Activated naive CD4-positive, alpha-beta T cell treated with Interleukin-2 at 50 U/mL for 16 hours (primary cell): ENCODE data around the gene PTPRN2.

Experiments
- DNase-seq: peaks from one replicate; pipeline ENCODE4 v3.0.0-alpha.2; 2020

Gene PTPRN2

DNA sequence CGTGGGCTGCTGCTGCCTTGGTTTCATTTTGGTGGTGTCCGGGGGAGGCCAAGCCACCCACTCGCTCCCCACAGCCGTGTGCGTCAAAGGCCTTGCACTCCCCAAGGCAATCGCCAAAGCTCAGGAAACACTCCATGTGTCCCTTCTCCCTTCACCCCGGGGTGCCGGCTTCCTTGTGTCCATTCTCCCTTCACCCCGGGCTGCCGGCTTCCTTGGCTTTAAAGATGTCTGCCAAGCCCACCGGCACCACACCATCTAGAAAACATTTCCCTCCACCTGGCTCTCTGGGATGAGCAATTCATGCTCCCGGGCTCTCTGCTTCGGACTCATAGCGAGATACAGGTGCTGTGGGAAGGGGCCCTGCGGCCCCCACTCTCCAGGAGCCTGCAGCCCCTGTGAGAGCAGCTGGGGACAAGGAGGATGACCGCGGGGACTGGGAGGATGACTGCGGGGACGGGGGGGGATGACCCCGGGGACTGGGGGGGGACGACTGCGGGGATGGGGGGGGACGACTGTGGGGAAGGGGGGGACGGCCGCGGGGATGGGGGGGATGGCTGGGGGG, 928.7 kb downstream of the PTPRN2 start:
- DNase-seq: no peak

DNA sequence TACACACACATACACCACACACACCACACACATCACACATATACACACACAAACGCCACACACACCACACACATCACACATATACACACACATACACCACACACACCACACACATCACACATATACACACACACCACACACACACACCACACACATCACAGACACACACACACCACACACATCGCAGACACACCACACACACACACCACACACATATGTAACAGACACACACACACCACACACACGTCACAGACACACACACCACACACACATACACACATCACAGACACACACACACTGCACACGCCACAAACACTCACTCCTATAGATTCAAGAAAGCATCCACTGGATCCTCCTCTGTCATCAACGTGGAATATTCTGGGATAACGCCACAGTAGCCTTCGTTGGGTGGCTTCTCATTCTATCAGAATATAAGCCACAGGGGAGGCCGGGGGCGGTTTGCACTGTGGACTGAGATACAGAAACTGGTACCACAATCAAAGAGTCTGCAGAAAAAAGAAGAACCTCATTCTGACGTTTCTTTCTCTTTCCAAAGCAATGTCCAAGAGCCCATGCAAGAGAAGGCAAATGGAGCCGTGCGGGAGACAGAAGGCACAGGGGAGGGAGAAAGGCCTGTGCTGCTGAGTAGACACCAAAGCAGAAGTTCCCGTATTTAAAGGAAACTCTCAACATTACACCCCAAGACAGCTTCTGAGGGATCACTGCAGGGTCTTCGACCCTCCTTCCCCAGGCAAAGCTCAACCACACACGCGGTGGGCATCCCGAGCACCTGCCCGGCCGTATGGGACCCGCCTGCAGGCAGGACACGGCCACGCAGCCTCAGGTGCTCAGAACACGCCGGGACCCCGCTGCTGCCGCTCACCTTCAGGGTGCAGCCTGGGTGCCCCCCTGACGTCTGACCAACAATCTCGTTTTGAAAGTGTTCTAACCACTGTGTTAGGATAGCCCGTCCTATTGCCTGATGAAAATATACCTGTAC, 929.6 kb downstream of the PTPRN2 start:
- DNase-seq: no peak

DNA sequence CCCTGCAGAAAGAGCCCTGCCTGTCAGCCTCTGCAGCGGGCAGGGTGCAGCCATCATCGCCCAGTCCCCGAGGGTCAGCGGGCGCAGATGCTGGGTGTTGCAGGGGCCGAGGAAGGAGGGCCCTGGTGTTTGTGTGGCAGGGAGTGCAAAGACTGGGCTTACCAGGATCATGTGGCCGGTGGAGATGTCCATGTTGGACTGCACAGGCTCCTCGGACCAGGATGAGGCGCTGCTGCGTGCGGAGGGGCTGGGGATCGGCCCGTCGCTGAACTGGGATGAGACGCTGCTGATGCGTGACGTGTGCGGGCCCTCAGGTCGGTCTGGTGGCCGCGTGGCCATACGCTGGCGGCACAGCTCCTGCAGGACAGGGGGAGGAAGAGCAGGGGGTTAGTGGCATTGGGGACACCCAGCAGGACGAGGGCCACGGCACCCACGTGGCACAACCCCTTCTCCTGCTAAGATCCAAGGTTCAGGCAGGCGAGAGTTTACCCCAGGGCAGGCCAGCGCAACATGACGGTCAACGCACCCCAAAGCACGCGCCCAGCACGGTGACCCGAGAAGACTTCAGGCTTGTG, 931.3 kb downstream of the PTPRN2 start:
- no peak for DNase-seq

DNA sequence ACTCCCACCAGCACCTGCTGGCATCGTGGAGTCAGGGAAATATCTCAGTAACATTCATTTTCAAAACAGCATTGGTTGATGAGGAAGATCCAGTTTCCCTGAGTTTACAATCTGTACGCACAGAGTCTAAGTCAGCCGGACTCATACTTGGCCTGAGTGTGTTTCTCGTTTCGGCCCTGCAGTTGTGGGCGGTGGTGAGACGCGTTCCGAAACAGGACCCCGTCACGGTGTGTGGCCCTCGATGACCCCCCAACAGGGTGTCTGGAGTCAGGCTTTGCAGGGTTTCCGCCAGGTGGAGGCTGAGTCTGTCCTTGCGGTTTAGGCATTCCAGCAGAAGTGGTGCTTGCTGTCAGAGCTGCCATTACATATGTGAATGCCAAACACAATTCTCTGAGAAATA, 933.3 kb downstream of the PTPRN2 start:
- no peak for DNase-seq

DNA sequence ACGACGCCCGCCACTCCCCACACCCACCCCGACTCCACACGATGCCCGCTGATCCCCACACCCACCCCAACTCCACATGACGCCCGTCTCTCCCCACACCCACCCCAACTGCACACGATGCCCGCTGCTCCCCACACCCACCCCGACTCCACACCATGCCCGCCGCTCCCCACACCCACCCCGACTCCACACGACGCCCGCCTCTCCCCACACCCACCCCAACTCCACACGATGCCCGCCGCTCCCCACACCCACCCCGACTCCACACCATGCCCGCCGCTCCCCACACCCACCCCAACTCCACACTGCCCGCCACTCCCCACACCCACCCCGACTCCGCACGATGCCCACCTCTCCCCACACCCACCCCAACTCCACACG, 933.8 kb downstream of the PTPRN2 start:
- DNase-seq: no peak

DNA sequence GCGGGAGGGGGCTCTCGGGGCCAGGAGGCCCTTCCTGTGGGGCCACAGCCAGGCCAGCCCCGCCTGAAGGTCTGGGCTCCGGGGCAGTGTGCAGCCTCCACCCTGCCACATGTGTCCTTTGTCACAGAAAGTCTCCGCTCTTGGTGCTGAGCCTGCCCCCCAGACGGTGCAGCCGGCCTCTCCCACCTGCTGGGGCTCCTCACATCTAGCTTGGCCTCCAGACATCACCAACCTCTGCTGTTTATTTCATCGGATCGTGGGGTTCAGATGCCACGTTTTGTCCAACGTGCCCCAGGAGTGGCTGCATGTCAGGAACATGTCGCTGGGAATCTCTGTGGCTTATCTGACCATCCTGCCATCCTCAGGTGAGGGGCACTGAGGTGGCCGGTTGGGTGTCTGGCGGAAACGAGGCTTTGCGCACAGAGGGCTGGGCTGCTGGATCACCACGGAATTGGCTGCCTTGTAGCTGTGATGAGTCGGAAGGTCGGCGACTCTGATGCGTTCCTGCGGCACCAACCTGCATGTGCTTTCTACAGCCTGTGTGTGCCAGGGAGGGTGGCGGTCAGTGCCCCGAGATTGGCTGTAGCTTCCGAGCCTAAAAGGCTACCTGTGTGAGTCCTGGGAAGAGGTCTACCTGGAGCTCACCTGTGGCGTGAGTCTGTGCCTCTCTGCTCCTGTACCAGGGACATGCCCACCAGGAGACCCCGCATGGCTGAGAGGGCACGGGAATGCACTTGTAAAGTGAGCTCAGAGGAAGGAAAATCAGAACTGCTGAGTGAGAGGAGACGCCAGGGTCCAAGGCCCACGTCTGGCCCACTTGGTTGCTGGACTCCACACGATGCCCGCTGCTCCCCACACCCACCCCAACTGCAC, 934.4 kb downstream of the PTPRN2 start:
- DNase-seq: no peak

DNA sequence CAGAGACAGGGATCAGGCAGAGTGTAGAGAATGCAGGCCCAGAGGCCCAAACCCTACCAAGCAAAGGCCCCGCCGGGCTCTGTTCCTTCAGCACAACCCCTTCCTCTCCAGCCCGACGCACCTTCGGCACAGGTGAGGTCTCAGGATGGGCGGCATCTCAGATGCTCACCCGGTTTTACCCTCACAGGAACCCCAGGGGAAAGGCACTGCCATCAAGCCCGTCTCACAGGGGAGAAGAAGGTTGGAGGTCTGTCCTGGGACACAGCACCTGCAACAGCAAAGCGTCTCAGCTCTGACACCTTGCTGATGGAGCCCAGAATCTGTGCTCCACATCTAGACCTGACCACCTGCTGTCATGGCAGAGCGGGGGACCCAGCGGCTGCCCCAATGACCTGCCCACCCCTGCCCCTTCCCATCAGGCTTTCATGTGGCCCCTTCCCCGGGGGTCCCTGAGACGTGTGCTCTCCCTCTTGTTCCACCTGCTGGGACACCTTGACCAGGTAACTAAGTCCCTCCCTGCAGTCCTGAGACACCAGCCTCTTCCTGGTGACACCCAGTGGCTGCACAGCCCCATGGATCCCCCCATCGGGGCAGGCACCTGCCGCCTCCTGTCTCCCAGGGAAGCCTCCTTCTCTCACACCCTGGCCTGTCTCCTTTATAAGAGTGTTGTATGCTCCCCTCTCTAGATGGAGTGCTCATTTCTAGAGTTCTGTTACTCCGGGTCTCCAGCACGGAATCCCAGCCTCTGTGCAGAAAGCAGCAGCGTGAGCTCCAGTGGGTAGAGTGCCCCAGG, 935.3 kb downstream of the PTPRN2 start:
- DNase-seq: no peak

DNA sequence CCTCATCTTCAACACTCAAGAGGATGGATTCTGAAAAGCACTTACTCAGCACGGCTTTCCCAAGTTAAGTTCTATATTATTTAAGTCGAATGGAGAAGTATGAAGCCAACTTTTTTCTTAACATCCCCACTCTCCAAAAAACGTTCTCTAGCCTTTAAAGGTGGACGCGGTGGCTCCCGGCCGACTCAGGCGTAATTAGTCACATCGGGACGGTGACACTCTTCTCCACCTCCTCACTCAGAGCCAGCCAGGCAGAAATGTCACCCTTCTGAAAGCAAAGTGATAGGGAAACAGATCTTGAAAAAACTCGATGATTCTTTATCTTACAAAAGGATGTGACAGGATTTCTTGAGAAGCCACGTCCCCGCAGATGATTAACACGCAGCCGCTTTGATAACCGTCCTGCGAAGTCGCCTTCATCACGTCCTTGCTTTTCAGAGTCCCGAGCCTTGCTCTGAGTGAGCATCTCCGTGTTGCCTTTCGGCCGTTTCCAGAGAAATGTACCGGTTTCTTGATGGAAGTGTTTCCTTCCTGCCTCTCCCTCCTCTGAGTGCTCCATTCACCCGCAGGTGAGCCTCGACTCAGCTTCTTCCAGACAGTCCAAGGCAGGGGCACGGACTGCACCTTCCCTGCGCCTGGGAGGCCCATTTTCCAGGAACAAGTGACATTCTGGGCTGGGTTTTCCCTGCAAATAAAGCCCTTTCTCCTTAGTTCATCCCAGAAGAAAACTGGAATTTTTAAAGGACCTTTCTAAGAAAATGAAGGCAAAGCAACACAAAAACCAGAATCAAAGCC, 936.1 kb downstream of the PTPRN2 start:
- DNase-seq: no peak

DNA sequence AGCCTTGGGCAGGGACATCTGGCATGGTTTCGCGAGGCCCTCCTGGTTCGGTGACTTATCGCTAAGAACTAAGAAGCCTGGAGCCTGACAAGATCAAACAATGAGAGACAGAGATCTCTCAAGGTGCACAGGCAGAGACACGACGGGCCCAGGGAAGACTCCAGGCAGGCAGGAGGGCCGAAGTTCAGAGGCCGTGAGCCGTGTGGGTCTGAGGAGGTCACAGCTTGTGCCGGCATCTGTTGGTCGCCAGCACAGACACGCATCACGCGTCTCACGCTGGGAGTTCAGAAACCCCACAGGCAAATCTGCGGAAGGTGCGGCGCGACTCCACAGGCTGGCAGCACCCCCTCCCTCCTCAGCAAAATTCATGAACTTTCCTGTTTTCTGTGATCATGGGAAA, 936.8 kb downstream of the PTPRN2 start:
- no peak for DNase-seq

DNA sequence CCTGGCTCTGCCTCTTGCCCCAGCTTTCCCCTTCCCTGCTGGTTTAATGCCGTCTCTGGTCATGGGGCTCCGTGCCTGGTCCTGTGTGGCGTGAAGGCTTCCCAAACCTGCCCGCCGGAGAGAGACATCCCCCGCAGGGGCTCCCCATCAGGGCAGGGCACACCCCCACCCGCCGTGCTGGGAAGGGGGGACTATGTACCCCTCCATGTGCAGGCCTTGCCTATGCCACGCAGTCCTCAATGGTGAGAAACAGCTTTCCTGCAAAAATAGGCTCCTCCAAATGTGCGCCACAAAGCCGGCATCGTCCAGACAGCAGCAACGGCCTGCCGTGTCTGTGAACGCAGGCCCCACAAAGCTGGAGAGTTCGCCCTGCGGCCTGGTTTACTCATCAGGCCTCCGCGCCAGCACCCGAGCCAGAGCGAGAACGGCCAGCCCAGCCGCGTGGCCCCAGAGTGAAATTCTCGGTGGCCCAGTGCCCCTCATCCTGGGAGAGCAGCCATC, 937.4 kb downstream of the PTPRN2 start:
- DNase-seq: no peak

DNA sequence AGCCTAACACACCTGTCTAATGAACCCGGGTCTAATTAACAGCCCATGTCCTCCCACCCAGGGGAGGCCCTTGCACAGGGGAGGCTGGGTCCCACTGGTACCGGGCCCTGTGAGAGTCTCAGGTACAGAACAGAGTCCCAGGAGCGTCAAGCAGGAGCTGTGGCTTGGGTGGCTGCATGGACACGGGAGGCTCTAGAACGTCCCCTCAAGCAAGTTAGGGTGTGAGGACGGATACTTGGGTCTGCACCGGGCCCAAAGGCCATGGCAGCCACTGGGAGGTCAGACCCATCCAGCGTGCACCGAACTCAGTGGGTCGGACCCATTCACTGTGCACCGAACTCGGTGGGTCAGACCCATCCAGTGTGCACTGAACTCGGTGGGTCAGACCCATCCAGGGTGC, 941.1 kb downstream of the PTPRN2 start:
- DNase-seq: no peak

DNA sequence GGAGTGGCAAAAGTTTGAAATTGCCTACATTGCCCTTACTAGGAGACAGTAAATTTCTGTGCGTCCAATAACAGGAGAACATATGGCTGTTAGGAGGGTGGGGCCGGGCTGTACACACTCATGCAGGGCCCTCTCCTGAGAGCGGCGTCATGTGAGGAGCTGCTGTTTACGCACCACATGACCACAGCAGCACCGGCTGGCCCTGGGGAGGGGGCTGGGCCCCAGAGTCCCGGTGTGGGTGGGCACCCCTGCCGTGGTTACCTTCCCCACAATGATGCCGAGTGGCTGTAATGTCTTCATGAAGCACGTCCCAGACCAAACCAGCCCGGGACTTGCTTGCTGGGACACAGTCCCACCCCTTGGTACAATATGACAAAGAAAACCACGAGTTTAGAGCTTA, 942.1 kb downstream of the PTPRN2 start:
- no peak for DNase-seq

DNA sequence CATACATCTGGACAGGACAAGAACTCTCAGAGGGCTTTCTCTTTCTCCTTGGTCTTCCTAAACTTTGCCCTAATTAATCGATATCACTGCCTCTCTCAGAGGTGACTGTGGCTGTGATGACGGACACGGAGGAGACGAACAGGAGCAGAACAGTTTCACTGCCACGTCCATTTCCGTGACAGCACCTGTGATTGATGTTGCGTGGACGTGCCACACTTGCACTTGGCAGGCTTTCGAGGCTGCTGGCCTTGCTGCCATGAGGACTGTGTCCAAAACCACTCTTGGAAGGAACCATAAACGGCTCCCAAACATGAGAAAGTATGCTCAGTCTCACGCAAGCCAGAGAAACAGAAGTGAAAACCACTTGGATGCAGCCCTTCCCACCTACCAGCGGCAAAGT, 942.7 kb downstream of the PTPRN2 start:
- DNase-seq: no peak

DNA sequence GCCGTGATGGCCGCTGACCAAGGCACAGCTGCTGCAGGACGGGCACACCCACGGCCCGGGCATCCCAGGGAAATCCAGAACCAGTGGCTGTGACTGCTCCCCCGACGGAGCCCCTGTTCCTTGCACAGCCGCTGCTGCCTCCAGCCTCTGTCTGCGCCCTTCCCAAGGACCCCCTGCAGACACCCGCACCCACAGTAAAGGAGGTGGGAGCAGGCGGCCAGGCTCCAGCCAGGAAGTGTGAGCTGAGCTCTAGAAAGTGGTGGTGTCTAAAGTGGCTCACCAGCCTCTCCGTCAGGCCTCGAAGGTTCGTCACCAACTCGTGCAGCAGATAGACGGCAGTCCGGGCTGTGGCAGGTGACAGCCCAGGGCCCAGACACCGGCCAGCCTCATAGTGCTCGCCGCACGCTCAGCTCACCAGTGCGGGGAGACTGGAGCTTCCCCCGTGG, 944.1 kb downstream of the PTPRN2 start:
- DNase-seq: no peak

DNA sequence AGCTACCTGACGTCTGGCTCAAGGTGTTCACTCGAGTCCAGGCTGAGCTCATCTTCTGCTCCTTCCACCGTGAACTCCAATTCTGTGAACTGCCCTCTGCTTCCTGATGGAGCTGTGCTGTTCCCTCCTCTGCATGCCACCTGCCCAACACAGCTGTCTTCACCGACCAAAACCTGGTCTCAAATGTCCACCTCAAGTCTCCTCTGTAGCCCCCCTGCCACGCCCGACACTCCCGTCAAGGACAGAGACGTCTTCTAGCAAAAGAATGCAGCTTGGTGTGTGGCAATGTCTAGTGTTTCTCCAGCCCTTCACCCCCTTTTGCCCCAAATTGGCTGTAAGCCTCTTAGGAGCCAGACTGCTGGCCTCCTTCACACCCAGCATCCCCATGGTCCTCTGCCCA, 945.8 kb downstream of the PTPRN2 start:
- no peak for DNase-seq

DNA sequence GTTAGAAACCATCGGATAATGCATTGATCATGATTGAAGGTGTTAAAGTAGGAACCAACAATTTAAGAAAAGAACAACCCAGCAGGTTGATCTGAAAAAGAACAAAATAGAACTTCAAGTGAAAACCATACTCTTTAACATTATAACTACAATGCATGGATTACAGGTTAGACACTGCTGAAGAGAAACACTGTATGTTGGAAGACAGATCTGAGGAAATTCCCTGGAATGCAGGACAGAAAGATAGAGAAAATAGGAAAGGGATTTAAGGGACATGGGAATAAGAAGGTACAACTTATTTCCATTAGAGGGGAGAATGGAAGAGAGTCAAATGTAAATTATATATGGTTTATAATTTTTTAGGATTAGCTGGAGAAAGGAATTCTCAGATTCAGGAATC, 947.5 kb downstream of the PTPRN2 start:
- no peak for DNase-seq

DNA sequence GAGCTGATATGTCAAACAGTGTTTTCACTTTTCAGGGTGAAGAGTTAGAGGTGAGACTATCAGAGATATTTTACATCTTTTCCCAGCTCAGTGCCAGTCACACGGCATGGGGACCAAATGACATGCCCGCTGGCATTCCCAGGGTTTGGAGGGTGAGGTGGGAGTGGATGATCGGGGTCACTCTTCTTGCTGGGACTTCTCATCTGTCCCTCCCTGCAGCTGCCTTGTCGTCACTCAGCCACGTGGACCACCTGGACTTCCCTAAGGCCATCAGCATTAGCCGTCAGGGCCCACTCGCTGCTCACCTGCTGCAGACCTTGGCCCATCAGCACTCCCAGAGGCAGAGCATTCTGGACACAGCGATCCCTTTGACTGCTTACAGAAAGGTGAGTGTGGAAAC, 949.1 kb downstream of the PTPRN2 start:
- no peak for DNase-seq

DNA sequence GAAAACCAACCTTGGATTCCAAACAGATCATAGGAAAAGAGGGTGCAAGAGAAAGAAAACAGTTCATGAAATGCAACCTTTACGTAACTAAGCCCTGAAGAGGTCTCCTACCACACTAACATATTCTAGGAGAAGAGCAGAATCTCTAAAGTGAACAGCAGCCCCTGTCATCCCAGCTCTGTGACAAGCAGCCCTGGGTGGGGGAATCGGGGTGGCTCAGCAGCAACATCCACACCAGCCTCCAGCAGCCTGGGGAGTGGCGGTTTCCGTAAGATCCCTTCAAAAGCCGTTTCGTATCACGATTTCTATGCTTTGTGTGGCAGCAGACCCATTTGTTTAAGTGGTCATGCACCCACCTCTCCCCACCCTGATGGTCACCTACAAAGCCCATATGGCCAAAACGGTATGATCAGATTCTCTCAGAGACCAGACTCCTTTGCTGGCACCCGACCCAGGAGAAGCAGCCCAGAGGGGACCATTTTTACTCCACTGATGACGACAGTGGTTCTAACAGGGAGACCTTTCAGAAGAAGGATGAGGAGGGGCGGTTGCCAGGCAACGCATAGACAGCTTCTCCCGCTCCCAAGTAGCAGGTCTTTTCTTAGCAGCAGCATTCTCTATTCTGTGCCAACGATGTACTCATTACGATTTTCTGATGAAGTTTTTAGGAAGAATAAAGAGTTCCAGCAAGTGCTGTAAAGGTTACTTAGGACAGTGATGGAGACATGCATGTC, 950.2 kb downstream of the PTPRN2 start:
- DNase-seq: no peak

DNA sequence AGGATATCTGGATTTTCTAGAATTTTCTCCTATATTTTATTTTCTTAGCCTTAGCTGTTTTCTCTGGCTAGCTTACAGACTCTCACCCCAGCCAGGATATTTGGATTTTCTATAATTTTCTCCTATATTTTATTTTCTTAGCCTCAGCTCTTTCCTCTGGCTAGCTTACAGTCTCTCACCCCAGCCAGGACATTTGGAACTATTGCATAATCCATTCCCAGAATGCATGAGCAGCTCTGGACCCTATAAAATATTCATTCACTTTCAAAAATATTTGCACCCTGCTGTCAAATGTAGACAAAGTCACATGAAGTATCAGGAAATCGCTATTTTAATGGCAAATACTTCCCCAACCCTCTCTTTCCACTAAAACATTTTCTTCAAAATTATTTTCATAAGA, 952.0 kb downstream of the PTPRN2 start:
- DNase-seq: no peak

DNA sequence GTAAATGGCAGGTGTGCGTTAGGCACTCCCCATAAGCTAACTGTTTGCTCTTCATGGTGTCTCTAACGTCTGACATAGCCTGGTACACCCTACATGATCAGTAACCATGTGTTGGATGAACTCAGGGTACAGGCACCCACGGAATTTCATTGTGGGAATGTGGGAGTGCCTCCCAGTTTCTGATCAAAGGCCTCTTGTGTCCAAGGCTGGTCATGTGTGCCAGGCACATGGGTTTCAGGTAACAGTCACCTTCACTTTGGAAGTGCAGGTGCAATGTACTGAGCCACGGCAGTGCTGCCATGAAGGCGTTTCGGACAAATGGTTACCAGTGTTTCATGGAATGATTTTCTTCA, 952.5 kb downstream of the PTPRN2 start:
- DNase-seq: no peak
